T follicular helper cell (primary cell): ENCODE results near the gene ACER2.
A peak's percentile ranks its signal among the peaks of the same experiment; 100 is the strongest.
"Not testable (repeated sequence)": the region's sequence is repeated elsewhere in the genome, so short reads cannot be mapped to it uniquely, and the experiment has no call there.

ENCODE experiments used
- DNase-seq: peaks from one replicate; pipeline ENCODE4 v3.0.0-alpha.2; 2020; ENCODE audit warnings: low read depth
- total RNA-seq, 2 experiments: gene quantifications; one replicate each; lab custom pipeline; 2026; lab: John Stamatoyannopoulos, UW

The ACER2 gene
- 1.3 to 5.9 reads per million in 2 experiments for total RNA-seq

DNA sequence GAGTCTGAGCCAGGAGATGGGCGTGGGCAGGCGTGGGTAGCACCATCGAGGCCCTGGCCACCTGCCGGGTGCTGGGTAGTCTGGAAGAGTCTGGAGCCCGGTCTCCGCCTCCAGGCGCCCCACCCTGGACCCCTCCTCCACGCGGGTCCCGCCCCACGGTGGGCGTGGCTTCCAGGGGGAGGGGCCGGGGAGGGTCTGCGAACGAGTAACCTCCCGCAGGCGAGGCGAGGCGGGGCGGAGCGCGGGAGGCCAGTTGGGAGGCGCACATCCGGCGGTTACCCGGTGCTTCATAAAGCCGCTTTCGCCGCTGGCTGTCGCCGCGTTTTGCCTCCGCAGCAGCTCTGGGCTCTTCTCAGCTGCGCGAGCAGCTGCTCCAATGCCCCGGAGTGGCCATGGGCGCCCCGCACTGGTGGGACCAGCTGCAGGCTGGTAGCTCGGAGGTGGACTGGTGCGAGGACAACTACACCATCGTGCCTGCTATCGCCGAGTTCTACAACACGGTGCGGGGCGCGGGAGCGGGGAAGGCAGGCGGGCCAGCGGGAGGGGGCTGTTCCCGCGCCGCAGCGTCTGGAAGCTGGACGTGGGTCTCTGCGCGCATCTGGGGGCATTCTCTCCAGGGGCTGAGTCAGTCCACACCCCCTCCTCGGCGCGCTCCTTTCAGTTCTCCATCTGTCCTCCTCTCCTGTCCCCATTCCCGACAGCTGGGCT lies at the start of gene ACER2:
TSS of gene ACER2 (plus strand) at position 317 of the 708 bp plus-strand sequence. CDS start at position 393, 76 bp downstream.
- peak; percentile 91 for DNase-seq

DNA sequence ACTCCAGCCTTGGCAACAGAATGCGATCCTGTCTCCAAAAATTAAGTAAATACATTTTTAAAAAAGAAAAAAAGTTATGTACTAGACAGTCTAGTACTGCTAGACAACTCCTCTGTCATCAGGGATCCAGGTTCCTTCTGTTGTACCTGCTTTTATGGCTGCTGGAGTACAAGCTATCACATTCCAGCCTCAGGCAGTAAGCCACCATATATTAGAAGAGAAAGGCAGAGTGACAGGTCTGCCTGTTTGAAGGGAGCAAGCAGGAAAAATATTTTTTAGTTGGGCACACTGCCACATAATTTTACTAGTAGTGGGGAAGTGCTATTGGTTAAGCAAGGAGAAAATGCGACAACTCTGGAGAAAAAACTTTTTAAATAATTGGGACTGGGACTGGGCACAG lies 39.7 kb upstream of the ACER2 start:
- no peak for DNase-seq

DNA sequence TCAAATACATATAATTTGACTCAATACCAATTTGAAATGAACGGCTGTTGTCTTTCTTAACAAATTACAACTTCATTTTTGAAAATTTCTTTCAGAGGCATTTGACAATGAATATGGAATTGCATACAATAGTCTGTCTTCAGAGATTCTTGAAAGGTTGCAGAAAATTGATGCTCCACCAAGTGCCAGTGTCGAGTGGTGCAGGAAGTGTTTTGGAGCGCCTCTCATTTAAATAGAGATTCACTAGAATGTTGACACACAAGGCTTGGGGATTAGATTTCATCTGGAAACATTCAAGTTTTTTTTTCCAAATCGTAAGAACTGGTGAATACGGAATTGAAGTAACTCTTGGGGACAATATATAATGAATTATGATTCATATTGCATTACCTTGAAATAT lies 36.9 kb upstream of the ACER2 start:
- DNase-seq = no peak

DNA sequence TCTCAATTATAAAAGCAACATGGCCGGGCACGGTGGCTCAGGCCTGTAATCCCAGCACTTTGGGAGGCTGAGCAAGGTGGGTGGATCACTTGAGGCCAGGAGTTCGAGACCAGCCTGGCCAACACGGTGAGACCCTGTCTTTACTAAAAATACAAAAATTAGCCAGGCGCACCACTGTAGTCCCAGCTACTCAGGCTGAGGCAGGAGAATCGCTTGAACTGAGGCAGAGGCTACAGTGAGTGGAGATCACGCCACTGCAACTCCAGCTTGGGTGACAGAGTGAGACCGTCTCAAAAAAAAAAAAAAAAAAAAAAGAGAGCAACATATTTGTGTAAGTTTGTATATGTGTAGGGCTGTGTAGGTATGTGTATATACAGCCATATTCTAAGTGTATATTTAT lies 36.2 kb upstream of the ACER2 start:
- DNase-seq = no peak

DNA sequence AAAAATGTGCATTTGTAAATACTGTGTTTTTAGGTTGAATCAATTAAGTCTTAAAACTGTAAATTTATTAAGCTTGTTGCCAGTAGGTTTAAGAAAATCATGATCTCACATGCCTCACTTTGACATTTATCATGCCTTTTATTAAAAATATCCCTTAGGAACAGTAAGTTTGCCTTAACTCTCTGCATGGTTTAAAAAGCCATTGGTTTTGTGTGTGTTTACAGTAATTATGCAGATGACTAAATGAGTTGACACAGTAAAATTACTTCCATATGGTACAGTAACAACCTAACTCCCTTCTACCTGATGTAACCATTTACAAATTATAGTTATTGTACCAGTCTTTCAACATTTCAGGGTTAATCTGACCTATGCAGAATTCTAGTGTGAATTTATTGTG lies 35.3 kb upstream of the ACER2 start:
- no peak for DNase-seq

DNA sequence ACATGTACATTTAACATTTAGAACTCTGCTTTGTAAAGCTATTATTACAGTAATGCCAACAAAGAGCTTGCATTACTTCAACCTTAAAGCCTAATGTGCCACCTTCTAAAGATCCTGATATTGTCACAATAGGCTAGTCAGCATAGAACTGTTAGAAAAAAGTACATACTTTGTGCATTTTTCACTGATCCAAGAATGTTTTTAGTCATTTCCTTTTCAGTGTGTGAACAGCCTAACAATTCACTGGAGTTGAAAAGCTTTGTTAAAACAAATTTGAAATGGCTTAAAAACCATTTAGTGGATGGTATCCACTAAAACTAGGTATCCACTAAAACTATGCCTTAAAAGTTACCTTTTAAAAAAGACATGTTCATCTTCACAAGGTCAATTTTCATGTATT lies 33.3 kb upstream of the ACER2 start:
- DNase-seq = no peak

DNA sequence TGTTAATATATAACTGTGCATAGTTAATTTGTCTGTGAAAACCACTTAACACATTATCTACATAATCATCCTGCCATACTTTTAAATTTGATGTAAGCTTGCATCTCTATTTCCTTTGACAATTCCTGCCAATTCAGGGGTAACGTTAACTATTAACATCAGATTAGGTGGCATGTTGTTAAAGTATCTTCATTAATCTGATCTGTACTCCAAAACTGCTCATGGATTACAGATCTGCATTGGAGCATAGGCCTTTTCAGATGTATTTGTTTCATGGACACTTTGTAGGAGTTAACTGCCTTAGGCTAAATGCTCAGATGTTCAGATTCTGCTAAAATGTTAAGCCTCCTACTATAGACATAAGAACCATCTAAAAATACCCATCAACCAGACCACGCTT lies 31.9 kb upstream of the ACER2 start:
- DNase-seq = no peak

DNA sequence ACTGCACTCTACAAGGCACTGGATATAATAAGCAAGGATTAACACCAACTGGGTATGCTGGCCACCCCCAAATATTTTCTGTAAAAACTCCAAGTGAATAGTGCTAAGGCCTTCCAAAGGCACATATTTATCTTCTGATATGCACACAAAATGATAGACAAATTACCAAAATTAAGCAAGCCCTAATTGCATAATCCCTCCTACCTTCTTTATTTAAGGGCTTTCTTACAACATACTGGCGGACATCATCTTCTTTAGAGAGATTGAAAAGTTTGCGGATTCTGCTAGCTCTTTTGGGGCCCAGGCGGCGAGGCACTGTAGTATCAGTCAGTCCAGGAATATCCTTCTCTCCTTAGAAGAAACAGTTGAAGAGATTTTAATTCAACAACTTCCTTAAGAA lies 30.6 kb upstream of the ACER2 start:
- DNase-seq = no peak

DNA sequence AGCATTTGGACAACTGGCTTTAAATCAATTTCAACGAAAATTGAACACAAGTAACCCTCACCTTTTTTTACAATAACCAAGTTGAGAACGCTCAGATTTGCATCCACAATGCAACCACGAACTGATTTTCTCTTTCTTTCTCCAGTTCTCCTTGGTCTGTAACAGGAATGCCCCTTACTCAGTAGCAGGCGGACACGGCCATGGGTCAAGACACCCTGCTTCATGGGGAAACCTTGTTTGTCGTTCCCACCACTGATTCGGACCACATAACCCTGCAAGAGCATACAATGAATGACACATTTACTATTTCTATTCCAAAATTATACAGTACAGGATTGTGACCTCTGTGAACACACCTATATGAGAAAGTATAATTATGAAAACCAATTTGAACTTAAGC lies 30.2 kb upstream of the ACER2 start:
- no peak for DNase-seq

DNA sequence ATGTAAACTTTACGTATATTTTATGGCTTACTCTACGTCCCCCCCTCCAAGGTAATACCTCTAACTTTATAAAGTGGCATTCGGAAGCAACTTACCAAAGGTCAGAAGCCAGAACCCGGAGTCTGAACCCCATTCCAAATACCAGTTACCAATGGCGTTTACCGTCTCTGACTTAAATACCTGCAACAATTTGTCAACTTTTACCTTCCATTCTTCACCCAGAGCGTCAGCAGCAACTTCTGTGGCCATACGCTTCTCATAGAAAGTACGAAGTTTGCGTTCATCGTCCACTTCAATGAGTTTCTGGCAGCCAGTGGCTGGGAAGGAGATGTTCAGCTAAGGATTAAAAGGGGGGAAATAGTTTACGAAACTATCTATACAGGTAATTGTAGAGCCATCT lies 29.5 kb upstream of the ACER2 start:
- no peak for DNase-seq

DNA sequence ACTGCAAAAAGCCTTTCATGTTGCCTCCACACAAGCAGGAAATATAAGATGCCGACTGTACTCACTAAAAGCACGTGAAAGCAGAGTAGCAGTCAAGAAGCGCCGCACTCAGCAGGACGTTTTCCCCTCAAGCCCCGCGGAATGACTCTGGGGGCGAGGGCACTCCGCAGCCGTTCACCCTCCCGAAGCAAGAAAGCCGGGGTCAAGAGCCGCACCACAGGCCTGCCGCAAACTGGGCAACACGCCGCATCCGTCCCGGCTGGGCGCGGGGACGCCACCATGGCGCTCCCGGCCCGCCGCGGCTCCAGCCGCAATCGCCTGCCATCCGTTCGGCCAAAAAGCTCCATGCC lies 29.1 kb upstream of the ACER2 start:
- peak; percentile 18 for DNase-seq

DNA sequence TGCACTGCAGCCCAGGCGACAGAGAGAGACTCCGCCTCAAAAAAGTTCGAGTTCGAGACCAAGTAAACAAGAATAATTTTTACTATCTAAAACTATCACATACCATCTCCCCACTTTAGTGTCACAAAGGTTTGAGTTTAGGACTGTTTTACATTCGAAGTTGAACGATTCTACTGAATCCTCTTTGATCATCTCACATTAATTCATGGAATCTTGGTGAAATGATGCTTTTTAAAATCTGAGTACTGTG lies 28.1 kb upstream of the ACER2 start:
- DNase-seq = no peak

DNA sequence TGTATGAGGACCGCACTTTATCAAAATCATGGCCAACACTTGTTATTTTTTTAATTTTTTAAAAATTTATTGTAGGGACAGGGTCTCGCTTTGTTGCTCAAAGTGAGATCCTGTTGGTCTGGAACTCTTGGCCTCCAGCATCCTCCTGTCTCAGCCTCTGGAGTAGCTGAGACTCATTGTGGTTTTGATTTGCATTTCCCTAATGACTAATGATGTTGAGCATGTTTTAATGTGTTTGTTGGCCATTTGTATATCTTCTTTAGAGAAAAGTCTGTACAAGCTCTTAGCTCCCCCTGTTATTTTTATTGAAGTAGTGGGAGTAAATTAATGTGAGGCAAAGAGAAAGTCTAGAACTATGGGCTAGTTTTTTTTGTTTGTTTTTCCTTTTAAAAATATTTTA lies 27.2 kb upstream of the ACER2 start:
- DNase-seq = no peak

DNA sequence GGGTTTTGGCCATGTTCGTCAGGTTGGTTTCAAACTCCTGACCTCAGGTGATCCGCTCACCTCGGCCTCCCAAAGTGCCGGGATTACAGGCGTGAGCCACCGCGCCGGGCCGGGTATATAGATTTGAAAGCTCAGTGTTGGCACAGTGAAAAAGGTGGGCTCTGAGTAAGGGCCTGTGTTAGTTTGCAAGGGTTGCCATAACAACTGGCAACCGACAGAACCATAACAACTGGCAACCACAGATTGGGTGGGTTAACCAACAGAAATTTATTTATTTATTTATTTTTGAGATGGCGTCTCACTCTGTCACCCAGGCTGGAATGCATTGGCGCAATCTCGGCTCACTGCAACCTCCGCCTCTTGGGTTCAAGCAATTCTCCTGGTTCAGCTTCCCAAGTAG lies 23.6 kb upstream of the ACER2 start:
- not testable (repeated sequence) for DNase-seq

DNA sequence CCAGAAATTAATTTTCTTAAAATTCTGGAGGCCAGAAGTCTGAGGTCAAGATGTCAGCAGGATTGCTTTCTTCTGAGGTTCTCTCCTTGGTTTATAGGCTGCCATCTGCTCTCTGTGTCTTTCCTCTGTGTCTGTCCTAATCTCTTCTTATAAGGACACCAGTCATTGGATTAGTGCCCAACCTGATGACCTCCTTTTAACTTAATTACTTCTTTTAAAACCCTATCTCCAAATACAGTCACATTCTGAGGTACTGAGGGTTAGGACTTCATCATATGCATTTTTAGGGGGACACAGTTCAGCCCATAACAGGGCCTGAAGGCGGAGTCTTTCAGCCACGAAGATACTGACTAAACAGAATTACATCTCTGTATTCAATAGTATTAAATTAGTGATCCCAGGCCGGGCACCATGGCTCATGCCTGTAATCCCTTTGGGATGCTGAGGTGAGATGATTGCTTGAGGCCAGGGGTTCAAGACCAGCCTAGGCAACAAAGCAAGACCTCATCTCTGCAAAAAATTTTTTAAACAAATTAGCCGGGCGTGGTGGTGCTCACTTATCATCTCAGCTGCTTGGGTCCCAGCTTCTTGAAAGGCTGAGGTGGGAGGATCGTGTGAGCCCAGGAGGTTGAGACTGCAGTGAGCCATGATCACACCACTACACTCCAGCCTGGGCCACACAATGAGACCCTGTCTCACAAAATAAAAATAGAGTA lies 22.9 kb upstream of the ACER2 start:
- DNase-seq = no peak

DNA sequence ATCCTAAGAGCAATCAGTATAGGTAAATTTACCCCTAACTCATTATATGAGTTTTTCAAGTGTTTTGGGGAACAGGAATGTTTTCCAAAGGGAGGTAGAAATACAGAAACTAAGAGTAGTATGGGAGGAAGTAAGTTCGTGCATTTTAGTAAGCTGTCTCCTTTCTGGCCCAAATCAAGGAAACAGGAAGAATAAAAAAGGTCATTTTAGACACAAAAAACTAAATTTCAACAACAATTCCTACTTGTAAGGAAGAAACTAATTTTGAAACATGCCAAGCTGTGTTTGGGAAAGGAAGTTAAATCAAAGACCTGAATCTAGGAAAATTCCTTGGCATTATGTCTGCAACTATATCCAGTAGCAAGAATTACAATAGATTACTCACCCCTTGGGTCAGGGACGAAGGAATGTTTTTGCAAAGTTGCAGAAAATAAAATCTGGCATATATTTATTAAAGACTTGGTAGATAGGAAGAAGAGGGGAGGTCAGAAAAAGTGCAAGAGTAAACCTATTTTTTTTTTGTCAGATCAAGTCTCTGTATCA lies 22.2 kb upstream of the ACER2 start:
- no peak for DNase-seq

DNA sequence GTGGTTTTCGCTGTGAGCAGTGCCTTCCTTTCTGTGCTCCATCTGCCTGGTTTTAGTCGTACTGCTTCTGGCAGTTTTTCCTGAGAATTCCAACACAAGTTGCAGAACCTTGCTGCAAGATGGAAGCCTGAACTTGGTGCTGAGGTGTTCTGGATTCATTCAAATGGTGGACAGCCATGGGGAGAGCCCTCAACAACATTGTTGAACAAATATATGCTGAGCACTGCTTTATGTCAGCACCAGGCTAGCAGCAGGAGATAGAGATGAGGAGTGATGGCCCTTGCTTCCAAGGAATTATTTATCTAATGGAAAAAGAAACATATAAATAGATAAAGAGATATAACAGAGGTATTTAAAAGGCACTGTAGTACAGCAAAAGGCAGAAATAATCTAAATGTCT lies 21.5 kb upstream of the ACER2 start:
- DNase-seq = no peak

DNA sequence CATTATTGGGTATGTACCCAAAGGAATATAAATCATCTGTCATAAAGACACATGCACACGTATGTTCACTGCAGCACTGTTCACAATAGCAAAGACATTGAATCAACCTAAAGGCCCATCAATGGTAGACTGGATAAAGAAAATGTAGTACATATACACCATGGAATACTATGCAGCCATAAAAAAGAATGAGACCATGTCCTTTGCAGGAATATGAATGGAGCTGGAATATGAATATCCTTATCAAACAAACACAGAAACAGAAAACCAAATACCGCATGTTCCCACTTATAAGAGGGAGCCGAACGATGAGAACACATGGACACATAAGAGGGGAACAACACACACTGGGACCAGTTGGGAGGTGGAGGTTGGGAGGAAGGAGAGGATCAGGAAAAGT lies 19.3 kb upstream of the ACER2 start:
- DNase-seq = not testable (repeated sequence)

DNA sequence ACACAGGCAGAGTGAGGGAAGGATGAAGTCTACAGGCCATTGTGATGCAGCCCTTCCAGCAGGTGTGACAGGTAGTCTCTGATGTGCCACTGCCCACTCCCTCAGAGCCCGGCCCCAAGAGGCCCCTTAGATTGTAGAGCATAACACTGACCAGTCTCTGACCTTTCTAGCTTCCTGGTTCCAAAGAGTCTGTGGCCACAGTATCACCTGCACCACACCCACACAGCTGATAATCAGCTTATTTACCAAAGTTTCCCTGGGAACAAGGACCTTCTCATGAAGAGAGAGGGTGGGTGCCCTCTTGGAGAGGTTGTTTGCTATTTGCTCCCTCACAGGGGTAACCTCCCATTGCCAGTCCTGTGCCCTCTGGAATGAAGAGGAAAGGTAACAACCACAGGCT lies 11.0 kb upstream of the ACER2 start:
- no peak for DNase-seq

DNA sequence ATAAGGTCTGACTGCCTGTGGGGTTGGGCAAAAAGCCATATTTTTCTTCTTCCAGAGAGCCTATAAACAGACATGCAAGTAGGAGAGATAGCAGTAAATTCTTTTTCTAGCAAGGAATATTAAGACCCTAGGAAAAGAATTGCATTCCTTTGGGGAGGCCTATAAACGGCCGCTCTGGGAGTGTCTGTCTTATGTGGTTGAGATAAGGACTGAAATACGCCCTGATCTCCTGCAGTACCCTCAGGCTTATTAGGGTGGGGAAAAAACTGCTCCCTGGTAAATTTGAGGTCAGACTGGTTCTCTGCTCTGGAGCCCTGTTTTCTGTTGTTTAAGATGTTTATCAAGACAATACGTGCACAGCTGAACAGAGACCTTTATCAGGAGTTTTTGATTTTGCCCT lies 5.6 kb upstream of the ACER2 start:
- DNase-seq = not testable (repeated sequence)

DNA sequence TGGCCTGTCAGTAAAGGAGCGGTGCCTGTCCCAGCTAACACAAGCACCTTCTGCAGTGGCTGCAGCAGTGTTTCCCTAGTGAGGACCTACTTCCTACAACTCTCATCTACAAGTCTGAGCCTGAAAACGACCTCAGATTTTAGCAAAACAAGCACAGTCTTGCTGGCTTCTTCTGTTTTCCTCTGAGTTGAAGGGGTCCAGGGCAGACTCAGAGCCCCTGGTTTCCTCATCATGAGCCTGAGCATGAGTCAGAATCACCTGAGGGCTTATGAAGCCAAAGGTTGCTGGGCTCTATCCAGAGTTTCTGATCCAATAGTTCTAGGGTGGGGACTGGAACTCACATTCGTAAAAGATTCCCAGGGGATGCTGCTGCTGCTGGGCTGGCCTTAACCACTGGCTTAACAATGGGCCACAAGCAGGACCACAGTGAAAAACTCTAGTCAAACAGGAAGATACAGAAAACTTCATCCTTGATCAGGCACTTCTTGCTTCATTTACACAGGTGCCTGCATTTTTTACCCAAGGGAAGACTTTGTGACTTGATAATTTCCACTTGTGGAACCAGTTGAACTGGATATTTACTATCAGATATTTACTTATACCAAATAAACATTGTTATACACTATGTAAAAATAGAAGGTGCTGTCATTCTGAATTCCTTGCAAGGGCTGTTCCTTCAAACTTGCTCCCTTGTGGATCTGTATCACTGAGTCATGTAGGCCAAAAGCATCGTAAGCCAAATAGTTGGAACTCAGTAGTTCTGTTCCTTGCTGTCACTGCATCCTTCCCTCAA lies 4.3 kb upstream of the ACER2 start:
- DNase-seq = no peak

DNA sequence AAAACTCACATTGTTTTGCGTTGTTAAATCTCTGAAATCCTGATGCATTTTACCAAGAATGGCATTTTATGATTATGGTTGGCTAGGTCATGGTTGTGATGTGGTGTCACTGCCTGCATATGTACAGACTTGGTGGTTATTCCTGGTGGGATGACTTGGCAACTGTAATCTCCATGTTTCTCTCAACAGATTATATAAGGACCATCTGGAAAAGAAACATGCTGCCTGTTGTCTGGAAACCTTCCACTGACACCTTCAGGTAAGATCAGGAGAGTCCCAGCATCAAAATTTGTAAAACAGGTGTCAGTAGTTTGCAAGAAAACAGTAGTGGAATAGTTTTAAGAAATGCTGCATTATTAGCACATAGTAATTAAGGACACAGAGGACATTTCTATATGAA lies 3.0 kb upstream of the ACER2 start:
- DNase-seq = no peak

DNA sequence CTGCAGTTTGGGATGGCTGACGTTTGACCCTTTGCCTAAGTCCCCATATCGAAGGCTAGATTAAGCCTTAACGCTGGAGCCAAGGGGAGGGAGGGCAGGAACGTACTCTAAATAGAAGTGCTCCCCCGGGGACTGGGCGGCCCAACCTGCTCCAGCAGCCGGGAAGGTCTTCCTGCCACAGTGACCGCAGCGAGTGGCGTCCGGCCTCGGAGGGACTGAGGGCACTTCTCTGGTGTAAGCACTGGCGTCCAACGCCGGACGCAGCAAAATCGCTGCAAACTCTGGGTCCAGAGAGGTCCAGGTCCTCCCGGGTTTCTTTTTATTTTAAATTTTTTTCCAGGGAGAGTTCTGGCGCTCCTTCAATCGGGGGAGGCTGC lies 505 bp upstream of the ACER2 start:
- DNase-seq = no peak
